NCI-H146 (cell line): ENCODE data around the gene TIPIN.

ENCODE experiments used
- DNase-seq: peaks from one replicate; lab custom pipeline; 2025; lab: John Stamatoyannopoulos, UW

Gene TIPIN

DNA sequence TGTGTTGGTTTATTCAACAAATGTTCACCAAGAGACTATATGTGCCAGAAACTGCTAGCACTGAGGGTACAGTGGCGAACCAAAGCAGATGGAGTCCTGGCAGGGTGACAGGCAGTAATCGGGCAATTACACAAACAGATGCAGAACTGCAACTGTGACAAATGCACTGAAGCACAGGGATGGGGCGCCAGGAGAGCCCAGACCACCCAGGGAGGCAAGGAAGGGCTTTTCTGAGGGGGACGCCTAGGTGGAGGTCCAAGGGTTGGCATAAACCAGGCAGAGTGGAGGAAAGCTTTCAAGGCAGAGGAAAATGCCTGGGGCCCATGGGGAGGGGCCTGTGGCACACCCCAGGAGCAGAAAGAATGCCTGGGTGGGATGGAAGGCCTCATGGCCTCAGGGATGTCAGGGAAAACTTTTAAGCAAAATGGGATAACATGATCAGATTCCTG lies 57.7 kb downstream of the TIPIN start:
- no peak for DNase-seq

DNA sequence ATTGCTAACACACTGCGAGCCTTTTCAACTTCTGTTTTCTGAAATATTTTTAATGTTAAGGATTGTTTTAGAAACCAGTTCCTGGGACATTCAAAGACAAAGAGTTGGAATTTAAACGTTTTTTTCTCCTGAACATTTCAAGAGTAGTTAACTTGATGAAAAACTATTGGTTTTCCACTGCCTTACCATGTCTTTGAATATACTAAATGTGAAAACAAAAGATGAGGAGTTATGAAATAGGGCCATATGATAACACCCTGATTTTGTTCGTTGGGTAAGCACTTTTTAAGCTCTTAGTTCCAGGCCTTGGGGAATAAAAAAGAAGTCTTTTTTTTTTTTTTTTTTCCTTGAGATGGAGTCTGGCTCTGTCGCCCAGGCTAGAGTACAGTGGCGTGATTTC lies 60.3 kb downstream of the TIPIN start:
- DNase-seq: no peak

DNA sequence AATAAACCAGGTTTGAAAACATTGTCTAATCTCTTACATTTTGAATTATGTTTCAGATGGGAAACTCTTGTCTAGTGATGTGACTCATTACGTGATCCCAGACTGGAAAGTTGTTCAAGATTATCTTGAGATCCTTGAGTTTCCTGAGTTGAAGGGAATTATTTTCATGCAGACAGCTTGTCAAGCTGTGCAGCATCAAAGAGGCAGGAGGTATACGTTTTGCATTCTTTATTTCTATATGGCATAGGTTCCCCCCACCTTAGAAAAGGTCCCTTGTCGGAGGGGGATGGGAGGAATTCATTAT lies 61.6 kb downstream of the TIPIN start:
- DNase-seq: no peak

DNA sequence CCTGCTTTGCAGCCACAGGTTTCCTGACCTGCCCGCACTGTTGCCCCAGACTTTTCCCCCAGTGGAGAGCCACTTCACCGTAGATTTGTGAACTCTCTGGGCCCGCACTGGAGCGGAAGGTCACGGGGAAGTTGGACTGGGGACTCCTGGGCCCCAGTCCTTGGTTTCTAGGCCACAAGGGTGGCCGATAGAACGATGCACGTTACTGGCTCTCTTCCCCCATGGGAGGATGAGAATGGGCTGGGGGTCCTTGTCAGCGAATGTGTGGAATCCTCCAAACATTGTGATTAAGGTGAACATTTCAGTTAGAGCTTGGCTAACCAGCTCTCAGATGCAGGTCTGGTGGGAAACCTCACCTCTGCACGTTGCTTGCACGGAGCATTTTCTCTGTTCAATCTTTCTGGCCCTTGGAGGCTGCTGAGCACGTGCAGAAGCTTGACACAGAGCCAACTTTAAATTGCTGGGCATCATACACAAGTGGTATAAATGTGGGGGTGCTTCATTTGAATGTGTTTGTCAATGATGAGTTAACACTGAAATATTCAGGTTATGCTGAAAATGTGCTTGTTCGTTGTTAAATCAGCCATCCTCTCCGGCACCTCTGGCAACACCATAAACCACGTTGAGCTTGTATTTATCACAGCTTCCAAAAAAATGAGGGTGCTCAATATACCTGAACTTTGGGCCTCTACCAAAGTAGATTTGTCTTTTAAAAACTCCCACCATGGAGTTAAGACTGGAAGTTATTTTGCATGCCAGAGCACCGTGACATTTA lies 62.1 kb downstream of the TIPIN start:
- peak; percentile 34 for DNase-seq

DNA sequence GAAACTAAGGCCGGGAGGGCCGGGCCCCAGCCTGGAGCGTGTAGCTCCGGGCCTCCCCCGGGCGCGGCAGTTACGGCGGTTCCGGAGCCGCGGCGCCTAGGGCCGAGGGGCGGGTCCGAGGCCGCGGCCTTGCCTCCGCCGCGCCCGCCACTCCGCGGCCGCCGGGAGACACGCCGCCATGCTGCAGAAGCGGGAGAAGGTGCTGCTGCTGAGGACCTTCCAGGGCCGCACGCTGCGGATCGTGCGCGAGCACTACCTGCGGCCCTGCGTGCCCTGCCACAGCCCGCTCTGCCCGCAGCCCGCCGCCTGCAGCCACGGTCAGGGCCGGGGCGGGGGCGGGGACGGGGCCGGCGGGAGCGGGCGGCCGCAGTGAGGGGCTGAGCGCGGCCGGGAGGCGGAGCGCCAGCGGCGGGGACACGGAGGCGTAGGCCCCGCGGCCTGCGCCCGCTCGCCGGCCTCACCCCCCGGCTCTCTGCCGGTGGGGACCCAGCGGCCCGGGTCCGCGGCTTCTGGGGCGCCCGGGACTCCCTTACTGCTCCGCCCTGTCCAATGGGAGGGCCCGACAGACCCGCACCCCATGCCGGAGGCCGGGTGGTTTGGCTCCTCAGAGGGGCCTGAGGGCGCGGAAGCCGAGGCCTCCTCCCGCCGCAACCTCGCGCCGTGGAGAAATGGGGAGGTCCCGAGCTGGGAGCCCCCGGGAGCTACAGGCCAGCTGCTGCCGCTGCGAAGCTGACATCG lies 62.9 kb downstream of the TIPIN start, which contains the start of gene DIS3L:
DIS3L (plus strand) TSS at position 150 of the 738 bp plus-strand sequence; CDS start at position 179, 29 bp downstream.
- peak; percentile 72 for DNase-seq

DNA sequence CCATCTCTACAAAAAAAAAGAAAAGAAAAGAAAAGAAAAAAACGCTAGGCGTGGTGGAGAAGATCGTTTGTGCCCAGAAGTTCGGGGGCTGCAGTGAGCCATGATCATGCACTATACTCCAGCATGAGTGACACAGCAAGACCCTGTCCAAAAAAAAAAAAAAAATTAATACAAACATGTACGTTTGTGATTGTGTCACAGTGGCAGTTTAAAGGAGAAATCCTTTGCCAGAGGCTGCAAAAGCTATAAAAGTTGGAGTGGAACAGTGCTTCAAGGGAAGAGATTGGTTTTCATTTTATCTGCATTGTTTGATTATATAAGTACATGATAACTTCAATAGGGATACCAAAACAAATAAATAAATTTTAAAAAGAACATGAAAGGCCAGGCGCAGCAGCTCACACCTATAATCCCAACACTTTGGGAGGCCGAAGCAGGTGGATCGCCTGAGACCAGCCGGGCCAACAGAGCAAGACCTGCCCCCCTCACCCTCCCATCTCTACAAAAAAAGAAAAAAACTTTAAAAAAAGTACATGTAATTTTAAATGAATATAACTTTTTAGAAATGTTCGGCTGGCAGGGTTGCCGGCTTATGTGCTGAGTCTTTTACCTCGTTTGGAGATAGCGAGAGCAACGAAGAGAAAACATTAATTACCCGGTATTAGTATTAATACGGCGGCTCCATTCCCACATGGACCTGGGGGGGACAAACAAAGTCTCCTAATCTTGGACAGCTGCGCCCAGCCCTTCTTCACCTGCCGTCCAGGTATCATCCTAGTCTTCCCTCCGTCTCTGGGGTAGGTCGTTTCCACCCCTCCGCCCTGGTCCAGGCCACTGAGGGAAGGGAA lies 63.7 kb downstream of the TIPIN start:
- peak; percentile 72 for DNase-seq

DNA sequence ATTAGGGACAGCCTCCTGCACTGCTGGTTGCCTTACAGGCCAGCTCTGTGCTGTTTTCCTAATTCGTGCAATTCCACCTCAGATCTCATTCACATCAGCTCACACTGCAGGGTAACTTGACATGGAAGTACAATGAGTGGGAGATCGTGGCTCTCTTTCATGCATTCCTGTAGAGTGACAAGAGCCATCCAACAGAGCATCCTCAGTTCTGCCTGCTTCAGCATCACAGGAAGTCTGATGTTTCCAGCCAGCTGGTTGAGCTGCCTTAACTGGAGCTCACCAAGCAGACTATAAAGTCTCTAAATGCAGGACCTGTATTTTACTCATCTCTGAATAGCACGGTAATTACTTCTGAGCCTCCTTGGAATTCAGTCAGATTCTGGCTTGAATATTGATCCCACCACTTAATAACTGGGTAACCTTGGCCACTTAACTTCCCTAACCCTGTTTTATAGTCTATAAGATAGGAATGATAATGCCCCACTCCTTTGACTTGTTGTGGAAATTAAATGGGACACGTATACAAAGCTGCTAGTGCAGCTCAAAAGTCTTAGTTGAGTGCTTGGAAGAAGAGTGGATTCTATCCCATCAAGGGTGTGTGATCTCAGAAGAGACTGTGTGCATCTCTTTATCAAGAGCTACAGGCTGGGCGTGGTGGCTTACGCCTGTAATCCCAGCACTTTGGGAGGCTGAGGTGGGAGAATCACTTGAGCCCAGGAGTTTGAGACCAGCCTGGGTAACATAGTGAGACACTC lies 64.5 kb downstream of the TIPIN start:
- no peak for DNase-seq

DNA sequence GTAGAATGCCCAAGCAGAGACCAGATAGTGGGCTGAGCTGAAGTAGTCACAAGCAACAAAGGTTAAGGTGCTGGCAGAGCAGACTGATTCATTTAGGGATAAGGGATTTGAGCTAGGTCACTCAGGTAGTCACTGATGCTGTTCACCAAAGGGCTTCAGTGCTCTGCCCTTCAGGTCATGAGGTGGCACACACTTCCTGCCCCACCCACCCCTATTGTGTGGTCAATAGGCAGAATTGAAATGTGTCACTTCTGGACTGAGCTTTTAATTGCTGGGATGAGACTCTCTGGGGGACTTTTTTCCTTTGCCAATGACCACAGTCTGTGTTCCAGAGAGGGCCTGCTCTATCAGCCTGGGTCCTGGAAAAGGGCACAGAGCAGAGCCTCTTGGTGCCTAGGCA lies 66.0 kb downstream of the TIPIN start:
- no peak for DNase-seq

DNA sequence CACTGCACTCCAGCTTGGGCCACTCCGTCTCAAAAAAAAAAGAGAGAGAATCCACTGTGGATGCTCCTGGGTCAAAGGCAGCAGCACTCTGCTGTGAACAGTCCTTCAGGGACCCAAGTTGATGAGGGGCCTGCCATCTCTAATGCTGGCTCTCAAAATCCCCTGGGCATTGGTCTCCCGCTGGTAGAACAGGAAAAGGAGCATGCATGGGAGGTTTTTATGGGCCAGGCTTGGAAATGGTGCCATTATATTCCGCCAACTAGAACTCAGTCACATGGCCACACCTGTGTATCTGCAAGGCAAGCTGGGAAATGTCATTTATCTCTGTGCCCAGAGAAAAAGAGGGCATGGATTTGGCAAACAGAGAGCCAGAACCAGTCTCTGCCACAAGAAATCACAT lies 66.5 kb downstream of the TIPIN start:
- DNase-seq: no peak

DNA sequence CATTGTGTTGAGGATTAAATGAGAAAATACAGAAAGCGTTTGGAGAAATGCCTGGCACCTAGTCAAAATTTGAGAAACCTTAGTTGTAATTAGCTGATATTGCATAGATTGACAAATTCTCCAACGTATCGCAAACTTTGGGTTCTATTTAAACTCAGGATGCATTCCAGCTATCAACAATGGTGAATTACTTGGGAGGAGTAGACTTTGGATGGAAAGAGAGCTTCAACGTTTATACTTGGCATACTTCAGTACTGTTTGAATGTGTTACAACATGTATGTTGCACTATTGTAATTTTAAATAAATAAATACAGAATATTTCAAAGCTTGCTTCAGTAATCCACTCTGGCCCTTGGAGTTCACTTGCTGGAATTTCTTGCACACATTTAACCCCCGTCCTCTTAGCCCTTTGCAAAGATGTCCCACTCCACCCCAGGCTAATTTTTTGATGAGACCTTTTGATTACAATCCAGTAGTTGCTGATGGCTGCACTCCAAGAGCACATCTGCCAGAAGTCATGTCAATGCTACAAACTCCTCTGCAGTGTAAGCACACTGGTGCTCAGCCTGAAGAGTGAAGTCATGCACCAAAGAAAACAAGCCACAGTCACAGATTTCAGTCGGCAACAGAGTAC lies 67.8 kb downstream of the TIPIN start:
- DNase-seq: no peak

DNA sequence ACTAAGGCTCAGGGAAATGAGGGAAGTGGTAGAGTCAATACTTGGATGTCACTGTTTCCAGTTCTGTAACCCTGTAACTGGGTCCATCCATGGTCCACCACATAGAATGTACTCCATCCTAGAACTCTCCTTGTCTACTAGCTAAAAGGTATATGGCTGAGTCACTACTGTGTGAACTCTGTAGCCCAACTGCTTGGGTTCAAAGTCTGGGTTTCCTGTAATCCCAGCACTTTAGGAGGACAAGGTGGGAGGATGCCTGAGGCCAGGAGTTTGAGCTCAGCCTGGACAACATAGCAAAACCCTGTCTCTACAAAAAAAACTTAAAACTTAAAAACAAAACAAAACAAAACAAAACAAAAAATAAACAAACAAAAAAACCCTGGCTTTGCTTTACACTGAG lies 68.4 kb downstream of the TIPIN start:
- DNase-seq: no peak

DNA sequence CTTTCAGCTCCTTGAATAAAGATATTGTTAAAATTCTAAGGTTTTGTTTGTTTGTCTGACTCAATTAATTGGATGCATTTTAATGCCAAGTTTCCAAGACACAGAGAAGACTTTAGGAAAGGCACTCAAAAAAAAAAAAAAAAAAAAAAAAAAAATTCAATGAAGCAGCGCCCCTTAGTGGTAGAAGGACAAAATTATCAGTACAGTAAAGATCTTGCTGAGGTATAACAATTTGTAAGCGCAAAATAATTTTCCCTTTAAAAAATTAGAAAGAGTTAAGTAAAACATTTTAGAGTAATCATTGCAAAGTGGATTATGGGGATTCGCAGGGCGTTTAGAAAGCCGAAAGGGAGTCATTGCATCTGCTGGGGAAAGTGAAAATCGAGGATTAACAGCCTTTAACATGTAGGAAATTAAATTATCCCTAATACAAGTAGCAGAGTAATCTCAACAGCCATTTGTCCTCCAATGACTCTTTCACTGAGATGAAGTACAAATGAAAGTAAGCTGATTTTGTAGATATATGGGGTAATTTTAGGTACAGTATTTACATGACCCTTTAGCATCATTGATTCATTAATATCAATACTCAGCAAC lies 68.9 kb downstream of the TIPIN start:
- DNase-seq: peak; percentile 22
